Body of pancreas (tissue), 4 donors: ENCODE results near the gene EFNA5. TPM values are rescaled to one million over a fixed set of nuclear protein-coding genes. Genes with fewer than 3 reads are reported as not detected.

Experiments used
- ATAC-seq: fragments of 150-250 bp; one replicate; pipeline ENCODE4 v1.9.1; 2016
- DNase-seq, 4 donors: peaks; one replicate each; pipeline ENCODE4 v3.0.0-alpha.2; 2019
- H3K27ac ChIP-seq, 4 donors: fragments of 200-600 bp; sonication (generic); 1 replicate in 3 of 4; 2 replicates in 1 of 4; pipeline versions ENCODE4 v1.5.1 to v1.6.1; 2016 to 2019; ENCODE audit warnings: mild to moderate bottlenecking in 1 of 4, mixed read lengths in 1 of 4, moderate library complexity in 1 of 4
- H3K27me3 ChIP-seq, 2 donors: fragments of 200-600 bp; sonication (generic); one replicate each; pipeline ENCODE4 v1.6.0; 2016; ENCODE audit warnings: mild to moderate bottlenecking in 1 of 2
- H3K36me3 ChIP-seq, 2 donors: fragments of 200-600 bp; sonication (generic); replicated peaks in 1 of 2; 2 replicates each; pipeline ENCODE4 v1.5.1; 2016; ENCODE audit warnings: low read depth in 2 of 2; ENCODE audit not compliant: insufficient read depth in 1 of 2
- H3K4me1 ChIP-seq: fragments of 200-600 bp; sonication (generic); one replicate; pipeline ENCODE4 v1.6.0; 2016
- H3K4me3 ChIP-seq, 2 donors: fragments of 200-600 bp; sonication (generic); 1 replicate in 1 of 2; 2 replicates in 1 of 2; pipeline ENCODE4 v1.5.1; 2016 to 2019
- H3K9me3 ChIP-seq, 3 donors: fragments of 200-600 bp; sonication (generic); 1 replicate in 2 of 3; 2 replicates in 1 of 3; pipeline ENCODE4 v1.5.1; 2016
- POLR2A ChIP-seq, 3 donors: fragments of 450-650 bp; IDR thresholded peaks; one replicate each; pipeline ENCODE4 v1.6.1; 2016; ENCODE audit warnings: antibody characterized with exemption in 3 of 3, mild to moderate bottlenecking in 2 of 3
- WGBS, 2 donors: methylation state at CpG; one replicate each; pipeline ENCODE4 v1.1.5; 2017; 5-methylcytosine and 5-hydroxymethylcytosine counted together
- intact Hi-C: fragments of 100-400 bp; cut with DNase I; formaldehyde crosslinking; loops from one replicate; pipeline ENCODE4 v1.15.1; 2023
- total RNA-seq, 2 donors: library from RNA; depleted of rRNA; stranded (reverse); fragments of >200 nt; gene quantifications; one replicate each; pipeline ENCODE4 v1.1.0, GENCODE V29; 2016
- TF ChIP-seq, protein P1 (sequence below), 7 experiments: fragments of 450-650 bp in 4 of 7; fragments of 200-600 bp in 3 of 7; sonication (generic) in 3 of 7; IDR thresholded peaks; one replicate each; pipeline ENCODE4 v1.5.1; 2016 to 2019; ENCODE audit warnings: antibody characterized with exemption in 7 of 7

Gene EFNA5
- total RNA-seq, 2 donors from 2014 or later, result 1.3 to 3.4 TPM

DNA sequence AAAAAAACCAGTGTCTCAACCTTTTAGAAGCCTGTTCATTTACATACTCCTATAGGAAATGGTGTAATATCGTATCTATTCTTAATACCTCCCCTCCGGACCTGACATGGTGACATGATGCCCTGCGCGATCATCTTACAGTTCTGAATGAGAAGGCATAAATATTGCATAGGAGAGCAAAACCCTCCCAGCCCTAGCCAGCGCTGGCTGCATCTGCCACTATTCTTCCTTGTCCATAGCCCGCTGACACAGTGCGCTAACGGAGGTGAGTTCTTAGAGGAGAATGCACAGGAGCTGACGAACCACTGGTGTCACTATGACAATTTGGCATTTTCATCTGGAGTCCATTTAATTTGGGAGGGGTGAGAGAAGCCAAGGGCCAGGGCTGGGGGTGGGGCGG lies 290.1 kb downstream of the EFNA5 start:
- no peaks in the 10 kb centered on the region for H3K9me3 ChIP-seq
- ATAC-seq (no peak), DNase-seq (no peak)
- intact Hi-C loops, result no loop called here
- no peaks in the 10 kb centered on the region for H3K4me1 ChIP-seq
- no peaks in the 10 kb centered on the region for H3K27me3 ChIP-seq
- no peak overlapping the region for H3K27ac ChIP-seq
- H3K4me3 ChIP-seq, result no peak overlapping the region
- H3K36me3 ChIP-seq, result no peaks in the 10 kb centered on the region
- TF ChIP-seq, protein P1, sequence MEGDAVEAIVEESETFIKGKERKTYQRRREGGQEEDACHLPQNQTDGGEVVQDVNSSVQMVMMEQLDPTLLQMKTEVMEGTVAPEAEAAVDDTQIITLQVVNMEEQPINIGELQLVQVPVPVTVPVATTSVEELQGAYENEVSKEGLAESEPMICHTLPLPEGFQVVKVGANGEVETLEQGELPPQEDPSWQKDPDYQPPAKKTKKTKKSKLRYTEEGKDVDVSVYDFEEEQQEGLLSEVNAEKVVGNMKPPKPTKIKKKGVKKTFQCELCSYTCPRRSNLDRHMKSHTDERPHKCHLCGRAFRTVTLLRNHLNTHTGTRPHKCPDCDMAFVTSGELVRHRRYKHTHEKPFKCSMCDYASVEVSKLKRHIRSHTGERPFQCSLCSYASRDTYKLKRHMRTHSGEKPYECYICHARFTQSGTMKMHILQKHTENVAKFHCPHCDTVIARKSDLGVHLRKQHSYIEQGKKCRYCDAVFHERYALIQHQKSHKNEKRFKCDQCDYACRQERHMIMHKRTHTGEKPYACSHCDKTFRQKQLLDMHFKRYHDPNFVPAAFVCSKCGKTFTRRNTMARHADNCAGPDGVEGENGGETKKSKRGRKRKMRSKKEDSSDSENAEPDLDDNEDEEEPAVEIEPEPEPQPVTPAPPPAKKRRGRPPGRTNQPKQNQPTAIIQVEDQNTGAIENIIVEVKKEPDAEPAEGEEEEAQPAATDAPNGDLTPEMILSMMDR (IDR thresholded peaks at IDR 0.05), result no peak
- TF ChIP-seq POLR2A (IDR thresholded peaks at IDR 0.05), result no peak
- 89 to 93% methylated on average over 8 to 10 of the region's 10 CpGs for WGBS, 2 donors

DNA sequence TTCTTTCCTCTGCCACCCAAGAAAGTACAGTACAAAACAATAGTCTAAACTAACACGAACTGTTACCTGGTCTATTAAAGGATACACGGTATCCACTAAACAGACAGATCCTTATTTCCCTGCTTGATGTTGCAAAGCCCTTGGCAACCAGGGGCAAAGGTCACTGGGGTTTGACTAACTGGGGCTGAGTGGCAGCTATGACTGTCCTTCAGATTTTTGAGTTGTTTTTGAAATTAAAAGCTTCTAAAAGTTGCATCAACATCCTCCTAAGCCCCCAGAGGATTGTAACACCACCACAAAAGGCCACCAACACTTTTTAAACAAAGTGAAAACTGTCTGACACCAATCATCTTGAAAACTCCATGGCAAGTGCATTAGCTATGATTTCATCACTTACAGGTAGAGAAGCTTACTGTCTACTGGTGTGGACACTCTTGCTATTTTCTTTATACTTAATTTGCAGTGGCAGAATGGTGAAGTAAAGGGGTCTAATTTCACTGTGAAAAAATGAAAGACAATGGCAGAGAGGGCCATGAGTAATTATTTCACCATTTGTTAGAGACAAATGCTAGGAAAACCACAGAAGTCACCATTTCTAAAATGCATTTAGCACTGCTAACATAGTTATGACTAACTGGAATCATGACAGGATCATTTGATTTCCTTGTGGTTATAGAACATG lies 292.4 kb downstream of the EFNA5 start:
- H3K9me3 ChIP-seq, result no peaks in the 10 kb centered on the region
- H3K27ac ChIP-seq, result no peak overlapping the region
- H3K4me1 ChIP-seq, result no peaks in the 10 kb centered on the region
- intact Hi-C loops, result no loop called here
- no peaks in the 10 kb centered on the region for H3K36me3 ChIP-seq
- H3K4me3 ChIP-seq, result no peak overlapping the region
- no peaks in the 10 kb centered on the region for H3K27me3 ChIP-seq
- DNase-seq, result no peak
- TF ChIP-seq, protein P1 (IDR thresholded peaks at IDR 0.05), result no peak
- no peak for TF ChIP-seq POLR2A (IDR thresholded peaks at IDR 0.05)
- no peak for ATAC-seq
- 59 to 77% methylated on average over 2 of the region's 2 CpGs for WGBS, 2 donors

DNA sequence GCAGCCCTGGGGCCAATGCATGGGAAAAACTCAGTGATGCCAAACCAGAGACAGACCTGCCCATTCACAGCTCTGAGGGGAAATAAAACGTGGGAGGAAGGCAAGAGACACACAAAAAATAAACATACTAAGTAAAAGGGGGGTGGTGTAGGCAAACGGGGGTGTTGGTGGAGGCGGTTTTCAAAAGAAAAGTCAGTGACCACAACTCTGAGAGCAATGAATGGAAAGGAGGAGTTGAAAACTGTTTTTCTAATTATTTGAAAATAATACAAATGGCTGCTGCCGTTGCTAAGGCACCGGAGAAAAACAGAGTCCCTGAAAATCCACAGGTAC lies 293.5 kb downstream of the EFNA5 start:
- no peak for ATAC-seq
- Histone ChIP-seq H3K27me3 (no peaks in the 10 kb centered on the region), H3K36me3 (no peaks in the 10 kb centered on the region), H3K4me3 (no peak overlapping the region), H3K27ac (no peak overlapping the region), H3K9me3 (no peaks in the 10 kb centered on the region), H3K4me1 (no peaks in the 10 kb centered on the region)
- WGBS, 2 donors, result 72% methylated on average over 5 of the region's 5 CpGs
- DNase-seq, result no peak
- intact Hi-C loops, result no loop called here
- TF ChIP-seq POLR2A (IDR thresholded peaks at IDR 0.05), result no peak
- TF ChIP-seq, protein P1 (IDR thresholded peaks at IDR 0.05), result no peak

DNA sequence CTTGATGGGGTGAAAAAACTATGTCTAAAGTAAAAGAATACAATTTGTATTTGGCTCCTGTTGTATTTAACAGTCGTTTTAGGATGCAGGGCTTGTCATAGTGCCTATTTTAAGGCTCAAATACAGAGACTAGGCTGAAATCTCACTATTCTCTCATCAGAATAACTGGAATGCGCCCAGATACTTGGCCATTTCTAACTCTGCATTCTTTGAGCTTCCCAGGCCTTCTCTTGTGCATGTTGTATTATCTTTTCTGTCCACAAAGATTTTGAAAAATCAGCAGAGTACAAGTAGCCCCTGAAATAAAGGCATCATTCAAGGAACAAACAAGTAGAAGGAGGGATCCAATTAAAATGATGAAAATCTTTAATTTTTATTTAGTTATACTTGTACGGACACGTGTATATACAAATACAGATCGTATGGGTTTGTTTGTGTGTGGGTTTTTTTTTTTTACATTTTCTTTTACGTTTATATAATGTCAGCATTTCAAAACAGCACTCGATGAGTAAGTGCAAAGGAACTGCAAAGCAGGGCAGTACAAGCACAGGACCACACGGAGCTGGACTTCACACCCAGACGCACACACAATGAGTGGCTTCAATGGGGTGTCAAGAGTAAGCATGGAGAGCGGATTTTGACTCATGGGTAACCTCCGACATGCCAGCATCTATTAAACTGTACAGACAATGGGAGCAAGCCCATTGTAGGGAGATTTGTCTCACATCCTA lies 294.0 kb downstream of the EFNA5 start:
- Histone ChIP-seq H3K4me1 (no peaks in the 10 kb centered on the region), H3K27ac (no peak overlapping the region), H3K27me3 (no peaks in the 10 kb centered on the region), H3K4me3 (no peak overlapping the region), H3K36me3 (no peaks in the 10 kb centered on the region), H3K9me3 (no peaks in the 10 kb centered on the region)
- intact Hi-C loops, result no loop called here
- no peak for ATAC-seq
- DNase-seq, result no peak
- no peak for TF ChIP-seq POLR2A (IDR thresholded peaks at IDR 0.05)
- TF ChIP-seq, protein P1 (IDR thresholded peaks at IDR 0.05), result no peak
- WGBS, 2 donors, result 71 to 80% methylated on average over 11 of the region's 11 CpGs
